Measurements from ENCODE around the gene MRPL14. TPM values are rescaled to one million over a fixed set of nuclear protein-coding genes. Genes with fewer than 3 reads are reported as not detected.

Gene MRPL14
- total and polyA plus RNA-seq, 2 of the 4 experiments (the other 2 are of a cell fraction), result 43.7 to 87.9 TPM

DNA sequence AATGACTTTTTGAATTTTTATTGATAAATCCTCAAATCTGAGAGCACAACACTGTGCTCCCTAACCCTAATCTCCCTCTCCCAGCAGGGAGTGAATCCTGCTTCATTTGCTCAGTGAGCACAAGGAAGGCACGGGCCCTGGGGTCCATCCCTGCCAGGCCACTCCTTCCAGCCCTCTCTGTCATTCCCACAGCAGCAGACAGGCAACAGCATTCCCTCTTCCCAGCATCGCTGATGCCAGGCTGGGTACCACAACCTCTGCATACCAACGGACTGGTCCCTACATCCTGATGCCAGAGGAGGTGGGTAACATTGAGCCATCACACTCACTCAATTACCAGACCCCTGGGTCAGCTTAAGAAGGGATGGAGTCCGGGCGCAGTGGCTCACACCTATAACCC, 34.2 kb downstream of the MRPL14 start:
- CTCF ChIA-PET, result no interaction called here
- no peak overlapping the region for H3K14ac ChIP-seq (replicated peaks; ENCODE audit: low read depth, low read length)
- no peak overlapping the region for H2AFZ ChIP-seq (replicated peaks; ENCODE audit: low read length, poor library complexity)
- no TSS peak for BruUV-seq (replicated peaks)
- H4K91ac ChIP-seq (ENCODE audit: insufficient read depth, low read depth, low read length), result no peak overlapping the region
- TF ChIP-seq ELK1 (IDR thresholded peaks at IDR 0.05; ENCODE audit: borderline replicate concordance, low read depth, low read length) (no peak), MAFK (IDR thresholded peaks at IDR 0.05; ENCODE audit: low read depth, low read length) (no peak), NFE2L2 (IDR thresholded peaks at IDR 0.05; ENCODE audit: low read depth, low read length) (no peak), CHD1 (IDR thresholded peaks at IDR 0.05; ENCODE audit: low read depth, low read length) (no peak), BHLHE40 (IDR thresholded peaks at IDR 0.05; ENCODE audit: low read depth, low read length) (no peak), MAZ (IDR thresholded peaks at IDR 0.05; ENCODE audit: borderline replicate concordance, low read depth, low read length) (no peak), RAD21 (IDR thresholded peaks at IDR 0.05; ENCODE audit: low read length) (no peak), MXI1 (IDR thresholded peaks at IDR 0.05; ENCODE audit: borderline replicate concordance, low read depth, low read length) (no peak), RFX5 (IDR thresholded peaks at IDR 0.05; ENCODE audit: low read depth, low read length) (no peak), POLR2A (IDR thresholded peaks at IDR 0.05; ENCODE audit: low read depth, low read length) (no peak), FOS (IDR thresholded peaks at IDR 0.05; ENCODE audit: low read depth, low read length) (no peak), CEBPB (IDR thresholded peaks at IDR 0.05; ENCODE audit: low read depth, low read length) (no peak), RCOR1 (IDR thresholded peaks at IDR 0.05; ENCODE audit: insufficient replicate concordance, low read length) (no peak), SMC3 (IDR thresholded peaks at IDR 0.05; ENCODE audit: low read depth, low read length) (no peak)
- TF ChIP-seq, protein P1, sequence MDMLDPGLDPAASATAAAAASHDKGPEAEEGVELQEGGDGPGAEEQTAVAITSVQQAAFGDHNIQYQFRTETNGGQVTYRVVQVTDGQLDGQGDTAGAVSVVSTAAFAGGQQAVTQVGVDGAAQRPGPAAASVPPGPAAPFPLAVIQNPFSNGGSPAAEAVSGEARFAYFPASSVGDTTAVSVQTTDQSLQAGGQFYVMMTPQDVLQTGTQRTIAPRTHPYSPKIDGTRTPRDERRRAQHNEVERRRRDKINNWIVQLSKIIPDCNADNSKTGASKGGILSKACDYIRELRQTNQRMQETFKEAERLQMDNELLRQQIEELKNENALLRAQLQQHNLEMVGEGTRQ (IDR thresholded peaks at IDR 0.05; ENCODE audit: low read depth, low read length), result no peak
- TF ChIP-seq, protein P2, sequence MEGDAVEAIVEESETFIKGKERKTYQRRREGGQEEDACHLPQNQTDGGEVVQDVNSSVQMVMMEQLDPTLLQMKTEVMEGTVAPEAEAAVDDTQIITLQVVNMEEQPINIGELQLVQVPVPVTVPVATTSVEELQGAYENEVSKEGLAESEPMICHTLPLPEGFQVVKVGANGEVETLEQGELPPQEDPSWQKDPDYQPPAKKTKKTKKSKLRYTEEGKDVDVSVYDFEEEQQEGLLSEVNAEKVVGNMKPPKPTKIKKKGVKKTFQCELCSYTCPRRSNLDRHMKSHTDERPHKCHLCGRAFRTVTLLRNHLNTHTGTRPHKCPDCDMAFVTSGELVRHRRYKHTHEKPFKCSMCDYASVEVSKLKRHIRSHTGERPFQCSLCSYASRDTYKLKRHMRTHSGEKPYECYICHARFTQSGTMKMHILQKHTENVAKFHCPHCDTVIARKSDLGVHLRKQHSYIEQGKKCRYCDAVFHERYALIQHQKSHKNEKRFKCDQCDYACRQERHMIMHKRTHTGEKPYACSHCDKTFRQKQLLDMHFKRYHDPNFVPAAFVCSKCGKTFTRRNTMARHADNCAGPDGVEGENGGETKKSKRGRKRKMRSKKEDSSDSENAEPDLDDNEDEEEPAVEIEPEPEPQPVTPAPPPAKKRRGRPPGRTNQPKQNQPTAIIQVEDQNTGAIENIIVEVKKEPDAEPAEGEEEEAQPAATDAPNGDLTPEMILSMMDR (conservative IDR thresholded peaks at IDR 0.05; ENCODE audit: low read depth, low read length), result no peak
- in situ Hi-C loops (cut with MboI; ENCODE audit: low sequenced_read_pairs), result no loop called here
- POLR2A ChIA-PET (ENCODE audit: unreplicated experiment), result no interaction called here
- intact Hi-C loops (cut with micrococcal nuclease), result no loop called here
- no peak for ATAC-seq (ENCODE audit: low read depth)
- H3K56ac ChIP-seq (ENCODE audit: extremely low read depth, insufficient read depth, low read length), result no peak overlapping the region
- no peak overlapping the region for H2BK120ac ChIP-seq (ENCODE audit: low read depth, low read length)
- H4K5ac ChIP-seq (ENCODE audit: low read depth, low read length), result no peak overlapping the region
- no peak overlapping the region for H2AK9ac ChIP-seq (replicated peaks; ENCODE audit: low read depth, low read length, poor library complexity)
- H2AK5ac ChIP-seq (ENCODE audit: low read depth, low read length), result no peak overlapping the region
- peaks cover 0 to 7% of the 10 kb centered on the region in 2 experiments; a peak in 2 of 4 replicates for H3K79me1 ChIP-seq (ENCODE audit: low read depth in 1 of 2, low read length in 2 of 2)
- no peak overlapping the region for H2BK5ac ChIP-seq (ENCODE audit: low read depth, low read length, poor library complexity, severe bottlenecking)
- H2BK15ac ChIP-seq (ENCODE audit: low read depth, low read length), result no peak overlapping the region
- no peak for DNase-seq
- no peak overlapping the region for H3K27ac ChIP-seq (ENCODE audit: insufficient read depth, low read length)
- no peak overlapping the region for H3K4me3 ChIP-seq (ENCODE audit: insufficient read depth, low read depth, low read length)
- no peak overlapping the region for H2BK20ac ChIP-seq (ENCODE audit: low read depth, low read length)
- H4K8ac ChIP-seq (ENCODE audit: low read depth in 2 of 2, low read length in 2 of 2), result no peak overlapping the region
- H3K4me1 ChIP-seq (ENCODE audit: control insufficient read depth, insufficient read depth, low read length), result no peaks in the 10 kb centered on the region
- H3K4me2 ChIP-seq (ENCODE audit: low read depth, low read length), result no peak overlapping the region
- H4K20me1 ChIP-seq (ENCODE audit: insufficient read depth, low read length), result peaks cover 10% of the 10 kb centered on the region
- H3K27me3 ChIP-seq (ENCODE audit: control insufficient read depth, insufficient read depth, low read length), result no peaks in the 10 kb centered on the region
- no peak overlapping the region for H3K9ac ChIP-seq (ENCODE audit: low read depth, low read length)
- dilution Hi-C loops (cut with HindIII; ENCODE audit: low sequenced_read_pairs, unreplicated experiment), result no loop called here
- no peaks in the 10 kb centered on the region for H3K9me1 ChIP-seq (ENCODE audit: insufficient read depth, low read length)
- no peak overlapping the region for H3K23ac ChIP-seq (ENCODE audit: low read depth, low read length)
- no peak overlapping the region for H3K4ac ChIP-seq (ENCODE audit: low read depth, low read length)
- H3K18ac ChIP-seq (ENCODE audit: low read depth, low read length), result no peak overlapping the region
- H3K36me3 ChIP-seq (ENCODE audit: control insufficient read depth, insufficient read depth, low read length), result peaks cover 6% of the 10 kb centered on the region; the same call in 1 of the 2 replicates
- no peaks in the 10 kb centered on the region for H3K9me3 ChIP-seq (ENCODE audit: control insufficient read depth, insufficient read depth, low read length)
- no CpG with 5 or more reads among the region's 5 CpGs for WGBS, 2 experiments (ENCODE audit: extremely low coverage in 2 of 2, insufficient read length in 1 of 2)

All from IMR-90 (cell line).